Measurements from ENCODE around the gene TBX19.

DNA sequence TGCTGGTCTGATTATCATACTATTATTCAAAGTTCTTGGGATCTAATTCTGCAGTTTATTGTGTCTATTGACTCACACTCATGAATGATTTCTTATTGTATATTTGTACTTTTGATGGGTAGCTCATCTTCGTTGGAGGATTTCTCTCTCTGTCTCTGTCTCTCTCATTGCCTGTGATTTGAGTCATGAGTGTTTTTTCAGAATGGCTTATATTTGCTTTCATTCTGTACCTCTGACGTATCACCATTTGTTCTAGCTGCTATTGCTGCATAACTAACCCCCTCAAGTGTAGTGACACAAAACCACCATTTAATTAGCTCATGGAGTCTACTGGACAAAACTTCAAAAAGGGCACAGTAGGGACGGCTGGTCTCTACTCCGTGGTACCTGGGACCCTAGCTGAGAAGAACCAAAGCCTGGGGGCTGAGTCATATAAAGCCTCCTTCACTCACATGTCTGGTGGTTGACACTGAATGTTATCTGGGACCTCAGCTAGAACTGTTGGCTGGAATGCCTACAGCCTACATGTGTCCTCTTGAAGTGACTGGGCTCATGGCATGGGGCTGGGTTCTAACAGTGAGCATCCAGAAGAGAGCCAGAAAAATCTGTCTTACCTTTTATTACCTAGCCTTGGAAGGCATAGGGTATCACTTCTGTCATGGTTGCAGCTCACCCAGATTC, 44.2 kb downstream of the TBX19 start:
- no peak for TF ChIP-seq EZH2 (IDR thresholded peaks at IDR 0.05)
- TF ChIP-seq, protein P1, sequence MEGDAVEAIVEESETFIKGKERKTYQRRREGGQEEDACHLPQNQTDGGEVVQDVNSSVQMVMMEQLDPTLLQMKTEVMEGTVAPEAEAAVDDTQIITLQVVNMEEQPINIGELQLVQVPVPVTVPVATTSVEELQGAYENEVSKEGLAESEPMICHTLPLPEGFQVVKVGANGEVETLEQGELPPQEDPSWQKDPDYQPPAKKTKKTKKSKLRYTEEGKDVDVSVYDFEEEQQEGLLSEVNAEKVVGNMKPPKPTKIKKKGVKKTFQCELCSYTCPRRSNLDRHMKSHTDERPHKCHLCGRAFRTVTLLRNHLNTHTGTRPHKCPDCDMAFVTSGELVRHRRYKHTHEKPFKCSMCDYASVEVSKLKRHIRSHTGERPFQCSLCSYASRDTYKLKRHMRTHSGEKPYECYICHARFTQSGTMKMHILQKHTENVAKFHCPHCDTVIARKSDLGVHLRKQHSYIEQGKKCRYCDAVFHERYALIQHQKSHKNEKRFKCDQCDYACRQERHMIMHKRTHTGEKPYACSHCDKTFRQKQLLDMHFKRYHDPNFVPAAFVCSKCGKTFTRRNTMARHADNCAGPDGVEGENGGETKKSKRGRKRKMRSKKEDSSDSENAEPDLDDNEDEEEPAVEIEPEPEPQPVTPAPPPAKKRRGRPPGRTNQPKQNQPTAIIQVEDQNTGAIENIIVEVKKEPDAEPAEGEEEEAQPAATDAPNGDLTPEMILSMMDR (IDR thresholded peaks at IDR 0.05): no peak
- TF ChIP-seq EZH2phosphoT487 (IDR thresholded peaks at IDR 0.05): no peak
